HepG2 (cell line): ENCODE measurements around the gene CCNA2. TPM values are rescaled to one million over a fixed set of nuclear protein-coding genes. Genes with fewer than 3 reads are reported as not detected.
A peak's percentile ranks its signal among the peaks of the same experiment; 100 is the strongest.

Experiments used
- FOXA3 ChIP-seq: IDR thresholded peaks from 2 replicates; pipeline ENCODE4 v1.6.1; 2016; ENCODE audit warnings: missing genetic modification reagents, missing compliant biosample characterization
- FOXK1 ChIP-seq: sonication (generic); formaldehyde crosslinking; IDR thresholded peaks from 2 replicates; pipeline ENCODE4 v1.4.0; 2020; ENCODE audit warnings: low read depth, missing genetic modification reagents, borderline replicate concordance
- MTF1 ChIP-seq: sonication (generic); formaldehyde crosslinking; IDR thresholded peaks from 2 replicates; pipeline ENCODE4 v1.5.0; 2020; ENCODE audit warnings: missing genetic modification reagents
- NR2F1 ChIP-seq, 2 experiments: fragments of 450-650 bp in 1 of 2; formaldehyde crosslinking in 1 of 2; IDR thresholded peaks; 2 replicates each; pipeline versions ENCODE4 v1.5.0 to v1.6.1; 2016 to 2020; ENCODE audit warnings: mild to moderate bottlenecking in 1 of 2, missing compliant biosample characterization in 1 of 2, missing genetic modification reagents in 1 of 2, moderate library complexity in 1 of 2
- PHF5A ChIP-seq: IDR thresholded peaks from one replicate; pipeline ENCODE4 v1.6.1; 2018; ENCODE audit warnings: low read depth, missing genetic modification reagents; ENCODE audit not compliant: unreplicated experiment
- PRMT3 ChIP-seq: sonication (generic); formaldehyde crosslinking; IDR thresholded peaks from 2 replicates; pipeline ENCODE4 v1.8.1; 2022; ENCODE audit warnings: low read depth, mild to moderate bottlenecking, moderate library complexity, missing genetic modification reagents, borderline replicate concordance
- SOX6 ChIP-seq, 2 experiments: fragments of 450-650 bp in 1 of 2; sonication (generic) in 1 of 2; formaldehyde crosslinking in 1 of 2; IDR thresholded peaks; 2 replicates each; pipeline versions ENCODE4 v1.4.0 to v1.6.1; 2017 to 2020; ENCODE audit warnings: antibody characterized with exemption in 1 of 2, mild to moderate bottlenecking in 1 of 2, missing genetic modification reagents in 1 of 2
- ZBTB42 ChIP-seq: sonication (generic); formaldehyde crosslinking; IDR thresholded peaks from 2 replicates; pipeline ENCODE4 v1.5.0; 2020; ENCODE audit warnings: mild to moderate bottlenecking, missing genetic modification reagents
- ZNF138 ChIP-seq: sonication (generic); formaldehyde crosslinking; IDR thresholded peaks from 2 replicates; pipeline ENCODE4 v1.5.0; 2020; ENCODE audit warnings: mild to moderate bottlenecking, low read depth, missing genetic modification reagents
- ZNF20 ChIP-seq: sonication (generic); formaldehyde crosslinking; IDR thresholded peaks from 2 replicates; pipeline ENCODE4 v1.4.0; 2020; ENCODE audit warnings: mild to moderate bottlenecking, moderate library complexity, missing genetic modification reagents
- ZNF383 ChIP-seq: sonication (generic); formaldehyde crosslinking; IDR thresholded peaks from 2 replicates; pipeline ENCODE4 v1.4.0; 2020; ENCODE audit warnings: missing genetic modification reagents, mild to moderate bottlenecking, borderline replicate concordance
- ZNF546 ChIP-seq: sonication (generic); formaldehyde crosslinking; conservative IDR thresholded peaks from 2 replicates; pipeline ENCODE4 v1.8.1; 2023; ENCODE audit warnings: mild to moderate bottlenecking, missing genetic modification reagents
- ZNF781 ChIP-seq: sonication (generic); formaldehyde crosslinking; IDR thresholded peaks from 2 replicates; pipeline ENCODE4 v1.5.1; 2020; ENCODE audit warnings: borderline replicate concordance, mild to moderate bottlenecking, missing genetic modification reagents; ENCODE audit errors: not compliant biosample characterization
- ZNF850 ChIP-seq: sonication (generic); formaldehyde crosslinking; conservative IDR thresholded peaks from 2 replicates; pipeline ENCODE4 v1.9.0; 2021; ENCODE audit warnings: mild to moderate bottlenecking, missing genetic modification reagents
- ZNF879 ChIP-seq: sonication (generic); formaldehyde crosslinking; IDR thresholded peaks from 2 replicates; pipeline ENCODE4 v1.8.1; 2023; ENCODE audit warnings: missing genetic modification reagents
- ZSCAN20 ChIP-seq: sonication (generic); formaldehyde crosslinking; IDR thresholded peaks from 2 replicates; pipeline ENCODE4 v1.4.0; 2020; ENCODE audit warnings: missing genetic modification reagents, mild to moderate bottlenecking, borderline replicate concordance
- polyA plus RNA-seq, 8 experiments: library from polyadenylated mRNA; depleted of rRNA in 3 of 8; stranded (reverse) in 7 of 8; unstranded in 1 of 8; fragments of >200 nt; fragmentation: Illumina TruSeq in 4 of 8; extraction: Trizol in 4 of 8; gene quantifications; 2 replicates each; pipeline versions ENCODE4 v1.2.1 to v1.2.3, GENCODE V29; 2011 to 2016; ENCODE audit warnings: low read depth in 4 of 8, missing spikeins in 1 of 8, mixed read lengths in 1 of 8; ENCODE audit not compliant: insufficient read depth in 1 of 8
- total RNA-seq, 5 experiments: library from RNA; depleted of rRNA; stranded (reverse); fragments of >200 nt; fragmentation: Illumina TruSeq; extraction: Trizol; gene quantifications; 2 replicates each; pipeline ENCODE4 v1.2.3, GENCODE V29; 2016; ENCODE audit warnings: low read depth in 1 of 5
- TF ChIP-seq, protein P1 (sequence below): sonication (generic); formaldehyde crosslinking; IDR thresholded peaks from 2 replicates; pipeline ENCODE4 v1.4.0; 2020; ENCODE audit warnings: missing genetic modification reagents, borderline replicate concordance
- TF ChIP-seq, protein P2 (sequence below), 2 experiments: fragments of 450-650 bp in 1 of 2; sonication (generic) in 1 of 2; formaldehyde crosslinking; IDR thresholded peaks; 2 replicates each; pipeline versions ENCODE4 v1.5.0 to v1.8.0; 2020 to 2022; ENCODE audit warnings: mild to moderate bottlenecking in 1 of 2, missing genetic modification reagents in 1 of 2
- TF ChIP-seq, protein P3 (sequence below): sonication (generic); formaldehyde crosslinking; IDR thresholded peaks from 2 replicates; pipeline ENCODE4 v1.8.0; 2022; ENCODE audit warnings: missing genetic modification reagents, mild to moderate bottlenecking, moderate library complexity, borderline replicate concordance
- TF ChIP-seq, protein P4 (sequence below): sonication (generic); formaldehyde crosslinking; IDR thresholded peaks from 2 replicates; pipeline ENCODE4 v1.8.0; 2023; ENCODE audit warnings: mild to moderate bottlenecking, missing genetic modification reagents

Gene CCNA2
- total and polyA plus RNA-seq, 2 of the 13 experiments (the other 11 are each of a cell fraction or from before 2014, with no cell fraction given) = 31.3 to 105 TPM

DNA sequence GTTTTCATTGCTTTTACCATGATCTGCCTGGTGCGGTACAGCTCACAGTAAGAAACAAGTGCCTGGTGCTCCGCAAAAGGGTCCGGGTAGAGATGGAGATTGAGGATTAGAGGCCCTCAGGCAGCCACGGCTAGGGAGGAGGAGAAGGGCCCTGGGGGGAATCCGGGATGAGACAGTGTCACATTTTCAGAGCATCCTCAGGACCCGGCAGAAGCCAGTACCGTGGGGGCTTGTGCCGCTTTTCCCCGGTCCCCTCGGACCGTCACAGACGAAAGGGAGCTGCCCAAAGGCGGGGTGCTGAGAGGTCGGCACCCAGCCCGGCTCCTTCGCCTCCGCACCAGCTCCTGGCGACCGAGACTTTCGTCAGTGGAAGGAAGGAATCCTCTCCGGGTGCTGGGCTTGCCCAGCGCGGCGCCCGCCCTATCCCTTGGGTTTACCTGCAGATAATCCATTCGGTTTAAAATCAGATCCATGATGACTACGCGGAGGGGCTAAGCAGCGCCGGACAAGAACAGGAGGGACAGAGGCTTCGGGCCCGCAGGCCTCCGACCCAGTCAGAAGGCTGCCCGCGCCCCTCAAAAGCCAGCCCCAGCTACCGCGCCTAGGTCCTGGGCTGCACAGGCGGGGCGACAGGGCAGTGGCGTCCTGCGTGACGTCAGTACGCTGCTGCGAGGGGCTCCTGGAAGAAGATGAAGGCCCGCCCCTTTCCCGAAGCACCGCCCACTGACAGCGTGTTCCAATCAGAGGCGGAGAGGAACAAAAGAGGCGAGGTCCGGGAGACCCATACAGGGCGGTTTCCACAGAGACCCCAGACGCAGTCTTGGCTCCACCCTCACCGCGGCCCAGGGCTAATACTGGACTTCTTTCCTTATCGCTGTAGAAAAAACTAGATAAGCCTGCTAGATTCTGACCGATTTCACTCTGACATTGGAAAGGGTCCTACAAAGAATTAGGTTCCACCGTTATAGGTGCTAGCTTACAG is 46.4 kb upstream of the CCNA2 start, which contains the start of gene BBS7 (continued):
- TF ChIP-seq, protein P1, sequence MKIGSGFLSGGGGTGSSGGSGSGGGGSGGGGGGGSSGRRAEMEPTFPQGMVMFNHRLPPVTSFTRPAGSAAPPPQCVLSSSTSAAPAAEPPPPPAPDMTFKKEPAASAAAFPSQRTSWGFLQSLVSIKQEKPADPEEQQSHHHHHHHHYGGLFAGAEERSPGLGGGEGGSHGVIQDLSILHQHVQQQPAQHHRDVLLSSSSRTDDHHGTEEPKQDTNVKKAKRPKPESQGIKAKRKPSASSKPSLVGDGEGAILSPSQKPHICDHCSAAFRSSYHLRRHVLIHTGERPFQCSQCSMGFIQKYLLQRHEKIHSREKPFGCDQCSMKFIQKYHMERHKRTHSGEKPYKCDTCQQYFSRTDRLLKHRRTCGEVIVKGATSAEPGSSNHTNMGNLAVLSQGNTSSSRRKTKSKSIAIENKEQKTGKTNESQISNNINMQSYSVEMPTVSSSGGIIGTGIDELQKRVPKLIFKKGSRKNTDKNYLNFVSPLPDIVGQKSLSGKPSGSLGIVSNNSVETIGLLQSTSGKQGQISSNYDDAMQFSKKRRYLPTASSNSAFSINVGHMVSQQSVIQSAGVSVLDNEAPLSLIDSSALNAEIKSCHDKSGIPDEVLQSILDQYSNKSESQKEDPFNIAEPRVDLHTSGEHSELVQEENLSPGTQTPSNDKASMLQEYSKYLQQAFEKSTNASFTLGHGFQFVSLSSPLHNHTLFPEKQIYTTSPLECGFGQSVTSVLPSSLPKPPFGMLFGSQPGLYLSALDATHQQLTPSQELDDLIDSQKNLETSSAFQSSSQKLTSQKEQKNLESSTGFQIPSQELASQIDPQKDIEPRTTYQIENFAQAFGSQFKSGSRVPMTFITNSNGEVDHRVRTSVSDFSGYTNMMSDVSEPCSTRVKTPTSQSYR (CRISPR knock-in tag) = no peak
- TF ChIP-seq, protein P2, sequence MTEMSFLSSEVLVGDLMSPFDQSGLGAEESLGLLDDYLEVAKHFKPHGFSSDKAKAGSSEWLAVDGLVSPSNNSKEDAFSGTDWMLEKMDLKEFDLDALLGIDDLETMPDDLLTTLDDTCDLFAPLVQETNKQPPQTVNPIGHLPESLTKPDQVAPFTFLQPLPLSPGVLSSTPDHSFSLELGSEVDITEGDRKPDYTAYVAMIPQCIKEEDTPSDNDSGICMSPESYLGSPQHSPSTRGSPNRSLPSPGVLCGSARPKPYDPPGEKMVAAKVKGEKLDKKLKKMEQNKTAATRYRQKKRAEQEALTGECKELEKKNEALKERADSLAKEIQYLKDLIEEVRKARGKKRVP (CRISPR knock-in tag; IDR thresholded peaks at IDR 0.05) = no peak; a peak in 1 of 4 replicates
- no peak for TF ChIP-seq SOX6 (IDR thresholded peaks at IDR 0.05)
- TF ChIP-seq SOX6 (CRISPR knock-in tag; IDR thresholded peaks at IDR 0.05) = peak; percentile 48
- no peak for TF ChIP-seq ZNF781 (CRISPR knock-in tag)
- TF ChIP-seq ZNF20 (CRISPR knock-in tag) = no peak
- TF ChIP-seq ZBTB42 (CRISPR knock-in tag) = no peak
- TF ChIP-seq ZNF850 (CRISPR knock-in tag) = no peak
- no peak for TF ChIP-seq ZNF546
- TF ChIP-seq FOXA3 (CRISPR knock-in tag) = 0 out of 2 replicates have a peak, but pooled peaks have one; percentile 6
- no peak for TF ChIP-seq PHF5A
- no peak for TF ChIP-seq ZNF383
- TF ChIP-seq, protein P3, sequence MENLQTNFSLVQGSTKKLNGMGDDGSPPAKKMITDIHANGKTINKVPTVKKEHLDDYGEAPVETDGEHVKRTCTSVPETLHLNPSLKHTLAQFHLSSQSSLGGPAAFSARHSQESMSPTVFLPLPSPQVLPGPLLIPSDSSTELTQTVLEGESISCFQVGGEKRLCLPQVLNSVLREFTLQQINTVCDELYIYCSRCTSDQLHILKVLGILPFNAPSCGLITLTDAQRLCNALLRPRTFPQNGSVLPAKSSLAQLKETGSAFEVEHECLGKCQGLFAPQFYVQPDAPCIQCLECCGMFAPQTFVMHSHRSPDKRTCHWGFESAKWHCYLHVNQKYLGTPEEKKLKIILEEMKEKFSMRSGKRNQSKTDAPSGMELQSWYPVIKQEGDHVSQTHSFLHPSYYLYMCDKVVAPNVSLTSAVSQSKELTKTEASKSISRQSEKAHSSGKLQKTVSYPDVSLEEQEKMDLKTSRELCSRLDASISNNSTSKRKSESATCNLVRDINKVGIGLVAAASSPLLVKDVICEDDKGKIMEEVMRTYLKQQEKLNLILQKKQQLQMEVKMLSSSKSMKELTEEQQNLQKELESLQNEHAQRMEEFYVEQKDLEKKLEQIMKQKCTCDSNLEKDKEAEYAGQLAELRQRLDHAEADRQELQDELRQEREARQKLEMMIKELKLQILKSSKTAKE (CRISPR knock-in tag) = no peak
- TF ChIP-seq ZSCAN20 (CRISPR knock-in tag) = no peak; the same call in 1 of the 2 replicates
- peak; percentile 19; the same call in 1 of the 2 replicates for TF ChIP-seq FOXK1 (CRISPR knock-in tag)
- no peak for TF ChIP-seq PRMT3 (CRISPR knock-in tag)
- TF ChIP-seq, protein P4, sequence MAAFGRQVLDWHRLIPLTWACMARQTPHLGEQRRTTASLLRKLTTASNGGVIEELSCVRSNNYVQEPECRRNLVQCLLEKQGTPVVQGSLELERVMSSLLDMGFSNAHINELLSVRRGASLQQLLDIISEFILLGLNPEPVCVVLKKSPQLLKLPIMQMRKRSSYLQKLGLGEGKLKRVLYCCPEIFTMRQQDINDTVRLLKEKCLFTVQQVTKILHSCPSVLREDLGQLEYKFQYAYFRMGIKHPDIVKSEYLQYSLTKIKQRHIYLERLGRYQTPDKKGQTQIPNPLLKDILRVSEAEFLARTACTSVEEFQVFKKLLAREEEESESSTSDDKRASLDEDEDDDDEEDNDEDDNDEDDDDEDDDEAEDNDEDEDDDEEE (CRISPR knock-in tag) = peak; percentile 83
- TF ChIP-seq ZNF138 (CRISPR knock-in tag) = no peak
- TF ChIP-seq MTF1 (CRISPR knock-in tag) = no peak
- no peak for TF ChIP-seq ZNF879 (CRISPR knock-in tag)
- no peak for TF ChIP-seq NR2F1 (CRISPR knock-in tag; IDR thresholded peaks at IDR 0.05)
